ENCODE results near the gene POMGNT1.

GRCh38 chr1:46191033-46191701 lies 7.1 kb downstream of the POMGNT1 start:
- TF ChIP-seq, protein P1, sequence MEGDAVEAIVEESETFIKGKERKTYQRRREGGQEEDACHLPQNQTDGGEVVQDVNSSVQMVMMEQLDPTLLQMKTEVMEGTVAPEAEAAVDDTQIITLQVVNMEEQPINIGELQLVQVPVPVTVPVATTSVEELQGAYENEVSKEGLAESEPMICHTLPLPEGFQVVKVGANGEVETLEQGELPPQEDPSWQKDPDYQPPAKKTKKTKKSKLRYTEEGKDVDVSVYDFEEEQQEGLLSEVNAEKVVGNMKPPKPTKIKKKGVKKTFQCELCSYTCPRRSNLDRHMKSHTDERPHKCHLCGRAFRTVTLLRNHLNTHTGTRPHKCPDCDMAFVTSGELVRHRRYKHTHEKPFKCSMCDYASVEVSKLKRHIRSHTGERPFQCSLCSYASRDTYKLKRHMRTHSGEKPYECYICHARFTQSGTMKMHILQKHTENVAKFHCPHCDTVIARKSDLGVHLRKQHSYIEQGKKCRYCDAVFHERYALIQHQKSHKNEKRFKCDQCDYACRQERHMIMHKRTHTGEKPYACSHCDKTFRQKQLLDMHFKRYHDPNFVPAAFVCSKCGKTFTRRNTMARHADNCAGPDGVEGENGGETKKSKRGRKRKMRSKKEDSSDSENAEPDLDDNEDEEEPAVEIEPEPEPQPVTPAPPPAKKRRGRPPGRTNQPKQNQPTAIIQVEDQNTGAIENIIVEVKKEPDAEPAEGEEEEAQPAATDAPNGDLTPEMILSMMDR (IDR thresholded peaks at IDR 0.05) = no peak
- no peak for TF ChIP-seq EP300 (IDR thresholded peaks at IDR 0.05)
